Trophoblast cell (in vitro differentiated cells and primary cell): ENCODE results near the gene LYL1.

Experiments
- DNase-seq, 2 donors: peaks; one replicate each; pipeline ENCODE4 v3.0.0-alpha.2; 2016
- H2AFZ ChIP-seq: 2 replicates; pipeline ENCODE4 v1.6.1; 2013; ENCODE audit warnings: low read length, moderate library complexity, mild to moderate bottlenecking; ENCODE audit not compliant: insufficient read depth, poor library complexity
- H2AK5ac ChIP-seq: 2 replicates; pipeline ENCODE4 v1.6.1; 2013; ENCODE audit warnings: mild to moderate bottlenecking, low read length
- H2BK120ac ChIP-seq: 2 replicates; pipeline ENCODE4 v1.6.1; 2013; ENCODE audit warnings: low read length, mild to moderate bottlenecking, moderate library complexity; ENCODE audit not compliant: insufficient read depth, poor library complexity
- H2BK12ac ChIP-seq: 2 replicates; pipeline ENCODE4 v1.6.1; 2013; ENCODE audit warnings: mild to moderate bottlenecking, low read length, moderate library complexity
- H2BK5ac ChIP-seq: 2 replicates; pipeline ENCODE4 v1.6.1; 2013; ENCODE audit warnings: low read length, low read depth, moderate library complexity, mild to moderate bottlenecking; ENCODE audit not compliant: poor library complexity
- H3K14ac ChIP-seq: 2 replicates; pipeline ENCODE4 v1.6.1; 2013; ENCODE audit warnings: mild to moderate bottlenecking, low read length
- H3K18ac ChIP-seq: 2 replicates; pipeline ENCODE4 v1.6.1; 2013; ENCODE audit warnings: mild to moderate bottlenecking, low read length
- H3K23ac ChIP-seq: 2 replicates; pipeline ENCODE4 v1.6.1; 2013; ENCODE audit warnings: low read length
- H3K27ac ChIP-seq: 2 replicates; pipeline ENCODE4 v1.5.1; 2013; ENCODE audit warnings: low read depth, mild to moderate bottlenecking, inconsistent platforms, low read length, moderate library complexity
- H3K27me3 ChIP-seq: 2 replicates; pipeline ENCODE4 v1.6.1; 2013; ENCODE audit warnings: inconsistent platforms, mild to moderate bottlenecking, low read length, moderate library complexity; ENCODE audit not compliant: insufficient read depth
- H3K36me3 ChIP-seq, 2 experiments: 1 replicate in 1 of 2; 2 replicates in 1 of 2; pipeline ENCODE4 v1.6.1; 2013; ENCODE audit warnings: low read length in 2 of 2, mild to moderate bottlenecking in 2 of 2, moderate library complexity in 1 of 2; ENCODE audit not compliant: insufficient read depth in 2 of 2, control insufficient read depth in 1 of 2
- H3K4ac ChIP-seq: 2 replicates; pipeline ENCODE4 v1.6.1; 2013; ENCODE audit warnings: low read depth, mild to moderate bottlenecking, low read length, moderate library complexity
- H3K4me1 ChIP-seq, 2 experiments: 1 replicate in 1 of 2; 2 replicates in 1 of 2; pipeline ENCODE4 v1.6.1; 2013; ENCODE audit warnings: low read length in 2 of 2, mild to moderate bottlenecking in 2 of 2, moderate library complexity in 1 of 2; ENCODE audit not compliant: insufficient read depth in 2 of 2, control insufficient read depth in 1 of 2
- H3K4me2 ChIP-seq: 2 replicates; pipeline ENCODE4 v1.6.1; 2013; ENCODE audit warnings: inconsistent platforms, mild to moderate bottlenecking, low read length, moderate library complexity
- H3K4me3 ChIP-seq: 2 replicates; pipeline ENCODE4 v1.5.1; 2013; ENCODE audit warnings: mild to moderate bottlenecking, low read depth, low read length, inconsistent platforms
- H3K79me1 ChIP-seq: one replicate; pipeline ENCODE4 v1.6.1; 2013; ENCODE audit warnings: low read length
- H3K79me2 ChIP-seq: 2 replicates; pipeline ENCODE4 v1.6.1; 2013; ENCODE audit warnings: low read length, mild to moderate bottlenecking; ENCODE audit not compliant: control insufficient read depth, insufficient read depth, poor library complexity
- H3K9ac ChIP-seq: 2 replicates; pipeline ENCODE4 v1.6.1; 2013; ENCODE audit warnings: mild to moderate bottlenecking, low read length
- H3K9me3 ChIP-seq: 2 replicates; pipeline ENCODE4 v1.6.1; 2013; ENCODE audit warnings: low read depth, mild to moderate bottlenecking, control low read depth, inconsistent platforms, low read length; ENCODE audit not compliant: insufficient read depth
- H4K12ac ChIP-seq: 2 replicates; pipeline ENCODE4 v1.6.1; 2013; ENCODE audit warnings: low read depth, mild to moderate bottlenecking, low read length, moderate library complexity
- H4K8ac ChIP-seq: 2 replicates; pipeline ENCODE4 v1.6.1; 2013; ENCODE audit warnings: low read depth, mild to moderate bottlenecking, low read length, moderate library complexity
- H4K91ac ChIP-seq: one replicate; pipeline ENCODE4 v1.6.1; 2013; ENCODE audit warnings: low read depth, mild to moderate bottlenecking, low read length, moderate library complexity
- WGBS: extraction: QIAGEN DNeasy Blood & Tissue Kit; methylation state at CpG from one replicate; pipeline ENCODE4 v1.1.7; 2013; ENCODE audit warnings: missing lambda C conversion rate; ENCODE audit not compliant: insufficient read length, insufficient coverage; ENCODE audit errors: extremely low coverage; 5-methylcytosine and 5-hydroxymethylcytosine counted together

The LYL1 gene

GRCh38 chr19:13117772-13118423 lies 15.2 kb upstream of the LYL1 start, which contains the start of gene NACC1:
TSS of gene NACC1 (plus strand) at chr19:13118264. CDS start at chr19:13135208, 16,944 bp downstream.
- H3K36me3 ChIP-seq: peaks cover 21 to 23% of the 10 kb centered on the region in 2 experiments
- H2BK5ac ChIP-seq: peak within 1 kb of the TSS; percentile 99
- H3K27ac ChIP-seq: peak within 1 kb of the TSS; percentile 94
- peak; percentile 89 to 94 for DNase-seq
- H2BK12ac ChIP-seq: peak within 1 kb of the TSS; percentile 93
- H3K9ac ChIP-seq: peak within 1 kb of the TSS; percentile 99
- peak within 1 kb of the TSS; percentile 99 for H4K8ac ChIP-seq
- peak within 1 kb of the TSS; percentile 100 for H3K4ac ChIP-seq
- no peak within 1 kb of the TSS for H3K23ac ChIP-seq
- peak within 1 kb of the TSS; percentile 100 for H3K14ac ChIP-seq
- H3K18ac ChIP-seq: peak within 1 kb of the TSS; percentile 100
- peak within 1 kb of the TSS; percentile 100 for H2BK120ac ChIP-seq
- no peaks in the 10 kb centered on the region for H3K27me3 ChIP-seq
- H3K4me2 ChIP-seq: peak within 1 kb of the TSS; percentile 95
- H3K79me2 ChIP-seq: peaks cover 43% of the 10 kb centered on the region
- H4K91ac ChIP-seq: peak within 1 kb of the TSS; percentile 100
- WGBS: no CpG with 5 or more reads among the region's 65 CpGs
- no peaks in the 10 kb centered on the region for H3K9me3 ChIP-seq
- H2AFZ ChIP-seq: peak within 1 kb of the TSS; percentile 98
- peak within 1 kb of the TSS; percentile 100 for H2AK5ac ChIP-seq
- peak within 1 kb of the TSS; percentile 99 for H3K4me3 ChIP-seq
- peaks cover 18 to 26% of the 10 kb centered on the region in 2 experiments for H3K4me1 ChIP-seq
- H3K79me1 ChIP-seq: peaks cover 11% of the 10 kb centered on the region
- peak within 1 kb of the TSS; percentile 99 for H4K12ac ChIP-seq

DNA sequence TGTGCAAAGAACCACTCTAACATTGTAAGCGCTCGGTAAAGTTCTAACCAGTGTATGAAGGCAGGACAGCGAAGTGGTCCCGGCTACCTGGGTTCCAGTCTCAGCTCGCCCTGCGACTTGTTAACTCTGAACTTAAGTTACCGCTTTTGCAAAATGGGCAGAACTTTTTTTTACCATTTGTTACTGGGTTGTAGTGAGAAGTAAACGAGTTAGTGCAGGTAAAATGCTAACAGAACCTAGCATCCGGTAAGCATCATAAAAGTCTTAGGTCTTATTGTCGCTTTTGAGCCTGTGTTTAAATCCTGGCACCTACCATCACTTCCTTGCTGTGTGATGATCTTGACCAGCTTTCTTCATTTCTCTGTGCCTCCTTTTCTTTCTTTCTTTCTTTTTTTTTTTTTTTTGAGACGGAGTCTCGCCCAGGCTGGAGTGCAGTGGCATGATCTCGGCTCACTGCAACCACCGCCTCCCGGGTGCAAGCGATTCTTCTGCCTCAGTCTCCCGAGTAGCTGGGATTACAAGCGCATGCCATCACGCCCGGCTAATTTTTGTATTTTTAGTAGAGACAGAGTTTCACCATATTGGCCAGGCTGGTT lies 14.6 kb upstream of the LYL1 start:
- no peak overlapping the region for H3K23ac ChIP-seq
- no peak overlapping the region for H4K12ac ChIP-seq
- no peak overlapping the region for H3K18ac ChIP-seq
- peaks cover 18 to 26% of the 10 kb centered on the region in 2 experiments for H3K4me1 ChIP-seq
- H2AFZ ChIP-seq: peak overlapping the region; percentile 69
- H3K4me2 ChIP-seq: peak overlapping the region; percentile 92
- H2BK5ac ChIP-seq: no peak overlapping the region
- DNase-seq: no peak
- H3K79me1 ChIP-seq: peaks cover 11% of the 10 kb centered on the region
- H3K9ac ChIP-seq: no peak overlapping the region
- peak overlapping the region; percentile 80 for H4K8ac ChIP-seq
- H3K4me3 ChIP-seq: no peak overlapping the region
- peak overlapping the region; percentile 1 for H4K91ac ChIP-seq
- H3K4ac ChIP-seq: no peak overlapping the region
- H3K27me3 ChIP-seq: no peaks in the 10 kb centered on the region
- peak overlapping the region; percentile 9 for H2BK120ac ChIP-seq
- H3K79me2 ChIP-seq: peaks cover 38% of the 10 kb centered on the region
- H3K9me3 ChIP-seq: no peaks in the 10 kb centered on the region
- peaks cover 22 to 28% of the 10 kb centered on the region in 2 experiments for H3K36me3 ChIP-seq
- H2AK5ac ChIP-seq: no peak overlapping the region
- WGBS: no CpG with 5 or more reads among the region's 20 CpGs
- H3K27ac ChIP-seq: no peak overlapping the region
- H3K14ac ChIP-seq: no peak overlapping the region
- no peak overlapping the region for H2BK12ac ChIP-seq

GRCh38 chr19:13116282-13117175 lies 13.9 kb upstream of the LYL1 start, which contains the start of gene TRMT1:
TSS of gene TRMT1 (minus strand) at chr19:13116740. CDS start at chr19:13116399, 341 bp downstream.
- H4K12ac ChIP-seq: peak within 1 kb of the TSS; percentile 57
- peak within 1 kb of the TSS; percentile 69 for H2AFZ ChIP-seq
- H3K9me3 ChIP-seq: no peaks in the 10 kb centered on the region
- no peak within 1 kb of the TSS for H2BK5ac ChIP-seq
- peaks cover 18 to 26% of the 10 kb centered on the region in 2 experiments for H3K4me1 ChIP-seq
- no peak within 1 kb of the TSS for H3K23ac ChIP-seq
- H3K79me1 ChIP-seq: peaks cover 11% of the 10 kb centered on the region
- peak within 1 kb of the TSS; percentile 97 for H3K4me3 ChIP-seq
- no peaks in the 10 kb centered on the region for H3K27me3 ChIP-seq
- peak within 1 kb of the TSS; percentile 92 for H3K4me2 ChIP-seq
- H2BK120ac ChIP-seq: peak within 1 kb of the TSS; percentile 9
- peak within 1 kb of the TSS; percentile 23 for H3K14ac ChIP-seq
- peak within 1 kb of the TSS; percentile 85 for H3K9ac ChIP-seq
- H2AK5ac ChIP-seq: no peak within 1 kb of the TSS
- H3K36me3 ChIP-seq: peaks cover 14 to 20% of the 10 kb centered on the region in 2 experiments
- H3K27ac ChIP-seq: no peak within 1 kb of the TSS
- peak within 1 kb of the TSS; percentile 80 for H4K8ac ChIP-seq
- peaks cover 31% of the 10 kb centered on the region for H3K79me2 ChIP-seq
- peak within 1 kb of the TSS; percentile 8 for H3K4ac ChIP-seq
- no peak within 1 kb of the TSS for H2BK12ac ChIP-seq
- peak; percentile 89 to 93 for DNase-seq
- WGBS: no CpG with 5 or more reads among the region's 51 CpGs
- H3K18ac ChIP-seq: peak within 1 kb of the TSS; percentile 41
- peak within 1 kb of the TSS; percentile 62 for H4K91ac ChIP-seq

DNA sequence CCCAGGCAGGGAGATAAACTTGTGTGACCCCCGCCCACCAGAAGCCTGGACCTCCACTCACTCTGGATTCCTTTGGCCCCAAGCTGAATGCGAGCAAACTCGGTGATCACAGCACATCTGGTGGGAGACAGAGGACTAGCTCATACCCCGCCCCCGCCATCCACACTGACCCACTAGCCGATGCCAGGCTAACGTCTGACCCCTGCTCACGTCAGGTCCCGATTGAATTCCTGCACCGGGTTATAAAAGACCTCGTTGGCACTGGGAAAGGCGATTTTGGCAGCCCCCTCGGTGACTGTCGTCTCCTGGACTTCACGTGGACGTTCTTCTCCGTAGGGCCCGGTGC lies 13.3 kb upstream of the LYL1 start:
- no peaks in the 10 kb centered on the region for H3K27me3 ChIP-seq
- H3K79me2 ChIP-seq: peaks cover 25% of the 10 kb centered on the region
- H3K4me2 ChIP-seq: peak overlapping the region; percentile 92
- H3K14ac ChIP-seq: peak overlapping the region; percentile 23
- peaks cover 18 to 26% of the 10 kb centered on the region in 2 experiments for H3K4me1 ChIP-seq
- peak overlapping the region; percentile 41 for H3K18ac ChIP-seq
- no CpG with 5 or more reads among the region's 18 CpGs for WGBS
- H3K9me3 ChIP-seq: no peaks in the 10 kb centered on the region
- H2AFZ ChIP-seq: peak overlapping the region; percentile 61
- H3K4ac ChIP-seq: peak overlapping the region; percentile 7
- H3K79me1 ChIP-seq: peaks cover 11% of the 10 kb centered on the region
- no peak overlapping the region for H3K27ac ChIP-seq
- no peak overlapping the region for H2BK5ac ChIP-seq
- no peak overlapping the region for H3K23ac ChIP-seq
- peak overlapping the region; percentile 85 for H3K9ac ChIP-seq
- H2AK5ac ChIP-seq: no peak overlapping the region
- H4K12ac ChIP-seq: peak overlapping the region; percentile 57
- H3K36me3 ChIP-seq: peaks cover 14 to 16% of the 10 kb centered on the region in 2 experiments
- H4K91ac ChIP-seq: peak overlapping the region; percentile 62
- no peak overlapping the region for H2BK120ac ChIP-seq
- H4K8ac ChIP-seq: peak overlapping the region; percentile 80
- no peak for DNase-seq
- peak overlapping the region; percentile 97 for H3K4me3 ChIP-seq
- H2BK12ac ChIP-seq: no peak overlapping the region
